Nucleus accumbens (tissue), 56 donors: ENCODE measurements around the gene C12orf43.

Source experiments
- DNase-seq, 56 donors: peaks; one replicate each; lab custom pipeline; 2025; lab: John Stamatoyannopoulos, UW

The C12orf43 gene

GRCh38 chr12:120979862-120980696 lies 36.2 kb downstream of the C12orf43 start:
- DNase-seq, result no peak

DNA sequence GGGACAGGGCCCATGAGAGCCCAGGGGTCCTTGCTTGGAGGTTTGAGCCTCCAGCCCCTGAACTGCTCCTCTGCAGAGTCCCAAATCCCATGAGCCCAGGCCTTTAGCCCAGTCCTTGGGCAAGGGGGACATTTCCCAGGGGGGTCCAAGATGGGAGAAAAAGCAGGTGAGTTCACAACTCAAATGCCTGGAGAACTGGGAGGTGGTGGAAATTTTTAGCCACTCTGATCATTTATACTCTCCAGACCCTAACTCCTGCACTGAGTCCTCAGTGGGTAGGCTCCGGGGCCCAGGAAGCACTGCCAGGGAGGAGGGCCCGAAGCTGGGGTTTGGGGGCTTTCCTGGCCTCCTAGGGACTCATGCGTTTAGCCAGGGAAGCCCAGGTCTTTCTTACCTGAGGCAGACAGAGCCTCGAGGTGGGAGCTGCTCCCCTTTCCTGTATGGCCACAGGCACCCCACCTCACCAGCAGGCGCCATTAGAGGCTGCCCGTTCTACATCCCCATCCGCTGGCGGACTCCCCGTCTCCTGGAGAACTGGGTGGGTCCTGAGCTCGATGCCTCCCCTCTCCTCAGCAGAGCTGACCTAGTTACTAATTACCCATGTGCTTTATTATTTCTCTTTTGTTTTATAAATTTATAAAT lies 36.9 kb downstream of the C12orf43 start:
- DNase-seq, result no peak

DNA sequence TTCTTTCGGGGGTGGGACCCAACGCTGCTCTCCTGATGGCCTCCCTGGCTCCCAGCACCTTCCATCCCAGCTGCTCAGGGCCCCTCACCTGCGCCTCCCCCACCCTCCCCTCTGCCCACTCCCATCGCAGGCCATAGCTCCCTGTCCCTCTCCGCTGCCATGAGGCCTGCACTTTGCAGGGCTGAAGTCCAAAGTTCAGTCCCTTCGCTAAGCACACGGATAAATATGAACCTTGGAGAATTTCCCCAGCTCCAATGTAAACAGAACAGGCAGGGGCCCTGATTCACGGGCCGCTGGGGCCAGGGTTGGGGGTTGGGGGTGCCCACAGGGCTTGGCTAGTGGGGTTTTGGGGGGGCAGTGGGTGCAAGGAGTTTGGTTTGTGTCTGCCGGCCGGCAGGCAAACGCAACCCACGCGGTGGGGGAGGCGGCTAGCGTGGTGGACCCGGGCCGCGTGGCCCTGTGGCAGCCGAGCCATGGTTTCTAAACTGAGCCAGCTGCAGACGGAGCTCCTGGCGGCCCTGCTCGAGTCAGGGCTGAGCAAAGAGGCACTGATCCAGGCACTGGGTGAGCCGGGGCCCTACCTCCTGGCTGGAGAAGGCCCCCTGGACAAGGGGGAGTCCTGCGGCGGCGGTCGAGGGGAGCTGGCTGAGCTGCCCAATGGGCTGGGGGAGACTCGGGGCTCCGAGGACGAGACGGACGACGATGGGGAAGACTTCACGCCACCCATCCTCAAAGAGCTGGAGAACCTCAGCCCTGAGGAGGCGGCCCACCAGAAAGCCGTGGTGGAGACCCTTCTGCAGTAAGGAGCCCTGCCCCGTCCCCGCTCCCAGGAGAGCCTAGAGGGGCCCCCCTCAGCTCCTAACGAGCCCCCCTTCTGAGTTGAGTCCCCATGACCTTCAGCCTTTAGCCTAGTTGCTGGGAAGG lies 37.7 kb downstream of the C12orf43 start, which contains the start of gene HNF1A:
TSS of gene HNF1A (plus strand) at position 248 of the 924 bp plus-strand sequence. CDS start at position 474, 226 bp downstream.
- no peak for DNase-seq

- DNase-seq, result no peak
Measured at GRCh38 chr12:120977531-120978295, 38.6 kb downstream of the C12orf43 start.

DNA sequence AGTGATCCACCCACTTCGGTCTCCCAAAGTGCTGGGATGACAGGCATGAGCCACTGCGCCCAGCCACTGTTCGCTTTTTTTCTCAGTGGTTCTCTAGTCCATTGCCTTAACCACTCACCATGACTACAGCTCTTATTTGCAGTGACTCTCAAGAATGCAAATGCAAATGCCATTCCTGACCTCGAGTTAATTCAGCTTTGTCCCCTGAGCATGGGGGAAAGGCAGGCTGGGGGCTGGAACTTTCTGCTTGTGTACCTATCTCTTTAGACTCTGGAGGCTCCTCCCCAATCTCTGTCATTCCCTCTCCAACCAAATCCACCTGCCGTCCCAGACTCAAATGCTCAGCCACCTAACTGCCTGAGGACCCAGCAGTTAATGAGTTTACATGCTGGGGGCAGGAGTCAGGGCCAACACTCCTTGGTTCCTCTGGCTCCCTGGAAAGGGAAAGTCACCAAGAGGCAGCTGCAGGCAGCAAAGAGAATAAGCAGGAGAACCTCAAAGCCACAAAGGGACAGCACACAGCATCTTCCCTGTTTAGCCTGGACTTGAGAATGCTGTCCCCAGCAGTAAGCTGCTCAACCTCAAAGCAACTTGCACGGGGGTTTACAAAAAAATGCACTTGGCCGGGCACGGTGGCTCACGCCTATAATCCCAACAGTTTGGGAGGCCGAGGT lies 43.3 kb downstream of the C12orf43 start:
- DNase-seq, result no peak

GRCh38 chr12:120971299-120972180 lies 44.7 kb downstream of the C12orf43 start:
- peak in 11 of 56 donors; percentile 0 to 44 (median 5) for DNase-seq

DNA sequence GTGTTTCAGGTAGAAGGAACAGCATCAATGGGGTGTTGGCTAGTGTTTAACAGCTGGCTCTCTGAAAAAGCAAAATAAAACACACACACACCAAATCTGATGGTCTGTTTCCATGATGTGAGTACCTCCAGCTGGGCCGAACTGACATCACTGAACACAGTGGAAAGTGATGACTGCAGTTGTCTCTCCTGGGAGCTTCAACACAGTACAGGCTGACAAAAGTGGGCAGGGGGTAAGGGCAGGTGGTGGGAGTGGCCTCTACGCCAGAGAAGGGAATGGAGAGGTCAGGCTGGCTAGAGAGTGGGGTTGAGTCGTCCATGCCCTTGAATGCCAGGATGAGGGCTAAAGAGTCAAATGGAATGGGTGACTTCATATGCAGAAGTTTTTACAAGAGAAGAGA lies 46.0 kb downstream of the C12orf43 start:
- DNase-seq, result no peak

- DNase-seq, result no peak
Measured at GRCh38 chr12:120965534-120966091, 50.7 kb downstream of the C12orf43 start.

GRCh38 chr12:120964298-120964697 lies 52.0 kb downstream of the C12orf43 start:
- no peak for DNase-seq

- no peak for DNase-seq
Measured at GRCh38 chr12:120962532-120963020, 53.7 kb downstream of the C12orf43 start.

GRCh38 chr12:120961604-120962531 lies 54.4 kb downstream of the C12orf43 start:
- peak in 1 of 56 donors; percentile 6 for DNase-seq

GRCh38 chr12:120960657-120961056 lies 55.6 kb downstream of the C12orf43 start:
- peak in 1 of 56 donors; percentile 5 for DNase-seq

DNA sequence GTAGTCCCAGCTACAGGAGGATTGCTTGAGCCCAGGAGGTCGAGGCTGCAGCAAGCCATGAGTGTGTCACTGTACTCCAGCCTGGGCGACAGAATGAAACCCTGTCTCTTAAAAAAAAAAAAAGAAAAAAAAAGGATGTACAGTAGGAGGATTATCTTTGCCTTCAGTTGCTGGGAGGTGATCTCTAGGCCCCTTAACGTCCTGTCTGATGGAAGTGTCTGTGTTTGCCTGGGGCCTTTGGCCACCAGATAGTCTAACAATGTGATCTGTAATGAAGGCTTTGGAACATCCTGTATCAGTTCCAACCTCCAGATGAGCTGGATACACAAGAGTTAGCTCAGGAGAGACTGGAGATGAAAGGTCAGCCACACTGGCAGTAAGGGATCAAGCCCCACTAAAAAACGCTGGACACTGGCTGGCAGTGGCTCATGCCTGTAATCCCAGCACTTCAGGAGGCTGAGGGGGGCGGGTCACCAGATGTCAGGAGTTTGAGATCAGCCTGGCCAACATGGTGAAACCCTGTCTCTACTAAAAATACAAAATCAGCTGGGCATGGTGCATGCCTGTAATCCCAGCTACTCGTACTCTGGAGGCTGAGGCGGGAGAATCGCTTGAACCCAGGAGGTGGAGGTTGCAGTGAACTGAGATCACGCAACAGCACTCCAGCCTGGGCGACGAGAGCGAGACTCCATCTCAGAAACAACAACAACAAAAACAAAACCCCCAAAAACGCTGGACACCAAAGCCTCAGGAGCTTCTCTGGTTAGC lies 57.0 kb downstream of the C12orf43 start:
- DNase-seq, result no peak

DNA sequence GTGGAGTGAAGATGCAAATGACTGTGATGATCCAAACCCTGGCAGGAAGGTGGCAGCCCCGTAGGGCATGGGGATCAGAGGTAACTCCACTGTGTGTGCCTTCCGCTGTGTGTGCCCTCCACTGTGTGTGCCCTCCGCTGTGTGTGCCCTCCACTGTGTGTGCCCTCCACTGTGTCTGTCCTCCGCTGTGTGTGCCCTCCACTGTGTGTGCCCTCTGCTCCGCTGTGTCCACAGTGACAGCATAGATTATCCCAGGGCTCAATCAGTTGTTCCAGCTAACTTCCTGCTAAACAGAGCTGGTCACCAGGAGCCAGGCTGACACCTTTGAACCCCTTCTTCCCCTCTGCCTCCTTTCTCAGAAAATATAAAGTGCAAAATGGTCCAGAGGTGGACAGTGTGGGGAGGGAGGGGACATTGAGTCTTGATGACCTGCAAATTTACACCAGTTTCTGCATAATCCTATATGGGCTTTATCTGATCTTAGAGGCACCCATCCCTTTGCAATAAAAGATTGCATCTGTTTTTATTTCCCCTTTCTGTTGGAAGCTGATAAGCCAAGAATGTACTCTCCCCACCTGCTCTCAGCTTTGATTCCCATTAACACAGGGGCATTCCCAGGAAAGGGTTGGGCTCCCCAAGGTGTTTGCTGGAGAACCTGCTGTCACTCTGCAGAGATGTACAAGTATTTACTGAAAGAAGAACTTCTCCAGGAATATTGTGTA lies 59.5 kb downstream of the C12orf43 start:
- no peak for DNase-seq

- DNase-seq, result no peak
Measured at GRCh38 chr12:120955232-120955631, 61.1 kb downstream of the C12orf43 start.
